WERI-Rb-1 (cell line): ENCODE results near the gene PLOD3.
A peak's percentile ranks its signal among the peaks of the same experiment; 100 is the strongest.

Experiments used
- DNase-seq: peaks from one replicate; pipeline ENCODE4 v3.0.0-alpha.2; 2020
- H3K27ac ChIP-seq: fragments of 250-450 bp; sonication (Bioruptor Pico); 2 replicates; pipeline ENCODE4 v1.5.1; 2020; ENCODE audit warnings: mild to moderate bottlenecking, moderate library complexity
- H3K27me3 ChIP-seq: fragments of 250-450 bp; sonication (Bioruptor Pico); 2 replicates; pipeline ENCODE4 v1.5.1; 2021; ENCODE audit warnings: mild to moderate bottlenecking, low read depth, moderate library complexity; ENCODE audit not compliant: insufficient read depth, severe bottlenecking
- H3K36me3 ChIP-seq: fragments of 250-450 bp; sonication (Bioruptor Pico); 2 replicates; pipeline ENCODE4 v1.5.1; 2020; ENCODE audit warnings: mild to moderate bottlenecking, moderate library complexity
- H3K4me3 ChIP-seq: 2 replicates; pipeline ENCODE4 v1.5.1; 2011; ENCODE audit warnings: low read depth, mild to moderate bottlenecking, control low read depth, low read length
- H3K9me3 ChIP-seq: fragments of 250-450 bp; sonication (Bioruptor Pico); 2 replicates; pipeline ENCODE4 v1.5.1; 2021; ENCODE audit warnings: mild to moderate bottlenecking, moderate library complexity; ENCODE audit not compliant: severe bottlenecking
- CTCF ChIP-seq: IDR thresholded peaks from 2 replicates; pipeline ENCODE4 v1.5.1; 2011; ENCODE audit warnings: low read depth, mild to moderate bottlenecking, control low read depth, inconsistent platforms, low read length

Gene PLOD3

DNA sequence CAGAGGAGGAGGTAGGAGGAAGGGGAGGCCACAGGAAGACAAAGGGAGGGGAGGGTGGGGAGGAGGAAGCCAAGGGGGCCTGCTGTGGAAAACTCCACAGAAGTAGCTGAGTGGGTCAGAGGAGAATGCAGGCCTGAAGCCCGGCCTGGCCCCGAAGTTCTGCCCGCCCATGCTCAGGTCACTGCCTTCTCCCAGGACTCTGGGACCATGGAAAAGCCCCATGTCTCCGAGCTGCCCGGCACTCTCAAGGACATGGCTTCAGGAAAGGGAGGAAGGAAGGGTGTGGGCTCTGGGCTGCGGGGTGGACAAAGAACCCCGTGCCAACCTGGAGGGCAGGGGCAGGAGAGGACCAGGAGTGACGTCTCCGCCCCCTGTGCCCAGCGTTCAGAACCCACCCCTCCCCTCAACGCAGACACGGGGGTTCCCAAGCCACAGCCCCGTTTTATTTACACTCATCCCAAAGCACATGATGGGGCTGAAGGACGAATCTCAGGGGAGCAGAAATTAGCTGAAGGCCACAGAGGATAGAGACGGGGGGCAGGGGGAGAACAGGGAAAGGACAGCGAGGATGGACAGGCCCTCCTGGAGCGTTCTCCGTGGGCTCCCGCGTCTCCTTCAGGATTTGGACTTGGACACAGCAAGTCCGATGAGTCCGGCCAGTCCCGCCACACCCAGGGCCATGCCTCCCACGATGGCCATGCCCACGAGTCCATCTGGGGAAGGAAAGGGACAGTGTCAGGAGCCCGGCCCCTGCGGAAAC, 22.0 kb upstream of the PLOD3 start:
- Histone ChIP-seq H3K27ac (peak overlapping the region; percentile 84), H3K36me3 (peaks cover 38% of the 10 kb centered on the region), H3K27me3 (no peaks in the 10 kb centered on the region), H3K4me3 (no peak overlapping the region), H3K9me3 (no peaks in the 10 kb centered on the region)
- DNase-seq = no peak
- no peak for TF ChIP-seq CTCF

- no peaks in the 10 kb centered on the region for H3K27me3 ChIP-seq
- TF ChIP-seq CTCF = no peak
- peak overlapping the region; percentile 84 for H3K27ac ChIP-seq
- peak overlapping the region; percentile 12 for H3K4me3 ChIP-seq
- no peaks in the 10 kb centered on the region for H3K9me3 ChIP-seq
- peaks cover 36% of the 10 kb centered on the region for H3K36me3 ChIP-seq
- peak; percentile 87 for DNase-seq
These were observed 21.1 kb upstream of the PLOD3 start for GRCh38 chr7:101238226-101239182.

- no peak for TF ChIP-seq CTCF
- no peaks in the 10 kb centered on the region for H3K9me3 ChIP-seq
- peak; percentile 85 for DNase-seq
- H3K27ac ChIP-seq = peak within 1 kb of the TSS; percentile 84
- peak within 1 kb of the TSS; percentile 12 for H3K4me3 ChIP-seq
- H3K36me3 ChIP-seq = peaks cover 29% of the 10 kb centered on the region
- H3K27me3 ChIP-seq = no peaks in the 10 kb centered on the region
These were observed 20.1 kb upstream of the PLOD3 start, which contains the start of gene CLDN15 for GRCh38 chr7:101237206-101238067. CLDN15 (minus strand) TSS chr7:101237802; CDS start chr7:101237581, 221 bp downstream.

DNA sequence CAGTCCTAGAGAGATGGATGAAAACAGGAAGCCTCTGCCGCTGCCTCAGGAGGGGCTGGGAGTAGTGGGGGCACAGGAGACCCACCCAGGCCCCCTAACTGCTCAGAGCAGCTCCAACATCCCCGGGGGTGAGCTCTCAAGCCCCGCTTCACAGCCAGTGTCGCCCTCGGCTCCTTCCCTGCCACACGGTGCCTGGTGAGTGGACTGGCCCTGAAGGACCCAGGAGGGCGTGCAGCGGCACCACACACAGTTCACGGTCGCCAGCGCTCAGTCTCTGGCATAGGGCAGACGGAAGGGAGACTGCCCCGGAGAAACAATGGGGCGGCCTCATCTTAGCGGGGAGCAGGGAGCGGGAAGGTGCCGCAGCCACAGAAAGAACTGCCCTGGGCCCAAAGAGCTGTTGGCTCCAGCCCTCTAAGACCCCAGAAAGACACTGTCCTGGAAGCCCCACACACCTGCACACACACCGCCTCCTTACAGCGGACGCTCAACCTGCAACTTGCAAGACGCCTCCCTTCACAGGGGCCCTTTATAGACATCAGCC, 19.0 kb upstream of the PLOD3 start:
- peak overlapping the region; percentile 84 for H3K27ac ChIP-seq
- H3K36me3 ChIP-seq = peaks cover 39% of the 10 kb centered on the region
- H3K4me3 ChIP-seq = no peak overlapping the region
- DNase-seq = no peak
- no peaks in the 10 kb centered on the region for H3K27me3 ChIP-seq
- no peaks in the 10 kb centered on the region for H3K9me3 ChIP-seq
- no peak for TF ChIP-seq CTCF

- H3K27ac ChIP-seq = no peak overlapping the region
- no peak for DNase-seq
- TF ChIP-seq CTCF = no peak
- H3K36me3 ChIP-seq = peaks cover 39% of the 10 kb centered on the region
- no peaks in the 10 kb centered on the region for H3K9me3 ChIP-seq
- no peak overlapping the region for H3K4me3 ChIP-seq
- H3K27me3 ChIP-seq = no peaks in the 10 kb centered on the region
These were observed 18.1 kb upstream of the PLOD3 start for GRCh38 chr7:101235522-101235921.
